Stimulated activated CD8-positive, alpha-beta memory T cell treated with anti-CD3 and anti-CD28 coated beads, Interleukin-12 subunit alpha, Interleukin-12 subunit beta, amount 100 ng/mL, for 4 hours (primary cell): ENCODE data around the gene RELA.
A peak's percentile ranks its signal among the peaks of the same experiment; 100 is the strongest.
"Not testable (repeated sequence)": the region's sequence is repeated elsewhere in the genome, so short reads cannot be mapped to it uniquely, and the experiment has no call there.

Experiments
- DNase-seq: peaks from one replicate; pipeline ENCODE4 v3.0.0-alpha.2; 2020; ENCODE audit warnings: low read depth

Gene RELA

DNA sequence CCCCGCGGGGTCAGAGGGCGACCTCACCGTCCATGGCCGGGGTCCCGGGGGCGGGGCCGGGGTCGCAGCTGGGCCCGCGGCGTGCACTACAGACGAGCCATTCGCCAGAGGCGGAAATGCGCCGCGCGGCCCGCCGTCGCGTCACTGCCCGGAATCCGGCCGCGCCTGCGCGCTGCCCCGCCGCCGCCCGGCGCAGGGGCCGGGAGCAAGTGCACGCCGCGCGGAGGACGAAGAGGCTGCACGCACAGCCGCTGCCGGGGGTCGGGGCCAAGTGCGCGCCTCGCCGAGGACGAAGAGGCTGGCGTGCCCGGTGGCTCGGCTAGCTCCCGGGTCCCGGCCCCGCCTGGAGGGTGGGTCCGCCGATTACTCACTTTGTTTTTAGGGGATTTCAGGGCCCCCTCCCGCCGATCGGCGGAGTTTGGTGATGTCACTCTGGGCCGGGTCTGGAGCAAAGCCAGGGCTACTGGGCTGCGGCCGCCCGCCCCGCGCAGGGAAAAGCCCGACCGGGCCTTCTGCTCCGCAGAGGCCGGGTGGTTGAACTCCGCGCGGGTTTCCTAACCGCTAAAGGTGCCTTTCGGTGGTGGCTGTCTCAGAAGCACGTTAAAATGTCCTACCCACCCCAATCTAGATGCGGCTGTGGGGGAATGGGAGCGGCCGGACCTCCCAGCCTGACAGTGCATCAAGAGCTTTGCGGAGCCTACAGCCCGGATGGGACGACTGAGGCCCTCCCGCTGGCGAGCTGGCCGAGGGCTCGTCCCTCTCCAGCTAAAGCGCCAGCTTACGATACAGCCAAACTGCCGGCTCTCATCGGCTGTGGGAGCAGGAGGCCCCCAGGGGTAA is at the start of gene RELA:
TSS of gene RELA (minus strand) at position 118 of the 840 bp plus-strand sequence. CDS start at position 34, 84 bp downstream.
- DNase-seq, result peak; percentile 86

DNA sequence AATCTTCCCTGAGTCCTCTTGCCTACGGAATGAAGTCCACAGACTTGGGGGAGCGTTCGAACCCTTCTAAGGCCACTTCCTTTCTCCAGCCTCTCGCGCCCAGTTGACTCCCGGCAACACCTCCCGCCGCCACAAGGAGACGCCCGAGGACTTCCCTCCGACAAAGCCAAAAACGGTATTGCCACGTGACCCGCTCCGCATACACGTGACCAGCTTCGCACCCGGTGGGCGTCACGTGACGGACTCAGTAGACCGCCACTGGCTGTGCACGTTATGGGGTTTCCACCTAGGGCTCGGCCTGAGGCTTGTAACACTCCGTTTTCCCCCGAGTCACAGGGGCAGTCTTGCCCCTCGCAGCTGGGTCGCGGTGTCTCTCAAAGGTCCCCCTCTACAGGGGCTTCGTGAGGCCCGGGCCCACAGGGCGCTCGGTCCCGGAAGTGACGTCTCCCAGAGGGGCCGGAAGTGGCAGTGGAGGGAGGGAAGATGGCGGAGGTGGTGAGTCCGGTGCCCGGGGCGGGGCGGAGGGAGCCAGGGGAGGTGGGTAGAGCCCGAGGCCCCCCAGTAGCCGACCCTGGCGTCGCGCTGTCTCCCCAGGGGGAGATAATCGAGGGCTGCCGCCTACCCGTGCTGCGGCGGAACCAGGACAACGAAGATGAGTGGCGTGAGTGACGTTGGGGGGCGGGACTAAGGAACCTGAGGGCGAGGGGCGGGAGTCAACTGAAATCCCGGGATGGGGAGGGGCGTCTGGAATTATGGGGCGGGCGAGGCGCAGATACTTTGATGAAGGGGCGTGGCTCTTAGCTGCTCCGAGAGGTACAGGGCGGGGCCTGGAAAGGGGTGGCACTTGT is 49.3 kb upstream of the RELA start, which contains the start of gene KAT5:
TSS of gene KAT5 (plus strand) at position 468 of the 848 bp plus-strand sequence. CDS start at position 484, 16 bp downstream.
- DNase-seq, result peak; percentile 96

DNA sequence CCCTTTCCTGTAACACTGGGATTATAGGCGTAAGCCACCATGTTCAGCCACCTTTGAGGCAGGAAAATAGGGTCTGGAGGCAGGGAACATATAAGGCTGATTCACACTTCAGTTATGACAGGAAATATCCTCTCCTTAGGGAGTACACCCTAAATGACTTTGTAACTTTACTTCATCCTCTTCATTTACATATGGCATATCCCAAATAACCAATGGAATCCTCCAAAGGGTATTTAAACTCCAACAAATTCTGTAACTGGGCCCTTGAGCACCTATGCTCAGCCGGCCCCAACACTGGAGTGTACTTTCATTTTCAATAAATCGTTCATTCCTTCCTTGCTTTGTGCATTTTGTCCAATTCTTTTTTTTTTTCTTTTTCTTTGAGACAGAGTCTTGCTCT is 47.7 kb upstream of the RELA start:
- DNase-seq, result no peak

DNA sequence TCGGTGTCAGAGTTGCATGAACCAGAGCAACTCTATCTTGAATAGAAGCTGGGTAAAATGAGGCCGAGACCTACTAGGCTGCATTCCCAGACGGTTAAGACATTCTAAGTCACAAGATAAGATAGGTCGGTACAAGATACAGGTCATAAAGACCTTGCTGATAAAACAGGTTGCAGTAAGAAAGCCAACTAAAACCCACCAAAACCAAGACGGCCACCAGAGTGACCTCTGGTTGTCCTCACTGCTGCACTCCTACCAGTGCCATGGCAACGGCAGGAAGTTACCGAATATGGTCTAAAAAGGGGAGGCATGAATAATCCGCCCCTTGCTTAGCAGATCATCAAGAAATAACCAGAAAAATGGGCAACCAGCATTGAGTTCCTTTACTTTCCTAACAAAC is 46.9 kb upstream of the RELA start:
- DNase-seq, result no peak

DNA sequence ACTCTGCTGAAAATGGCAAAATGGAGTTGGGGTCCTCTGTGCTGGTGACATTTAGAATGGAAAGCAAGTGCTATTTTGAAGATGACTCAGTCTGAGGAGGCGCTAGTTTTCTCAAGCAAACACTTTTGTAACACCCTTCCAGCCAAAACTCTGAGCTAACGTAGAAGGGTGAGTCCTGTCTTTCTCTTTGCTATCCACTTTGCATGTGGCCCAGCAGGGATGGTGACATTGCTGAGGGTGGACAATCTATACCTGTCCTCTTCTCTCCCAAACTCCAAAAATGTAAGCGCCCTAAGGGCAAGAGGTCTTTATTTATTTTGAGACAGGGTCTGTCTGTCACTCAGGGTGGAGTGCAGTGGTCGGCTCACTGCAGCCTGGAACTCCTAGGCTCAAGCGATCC is 45.7 kb upstream of the RELA start:
- DNase-seq, result no peak

DNA sequence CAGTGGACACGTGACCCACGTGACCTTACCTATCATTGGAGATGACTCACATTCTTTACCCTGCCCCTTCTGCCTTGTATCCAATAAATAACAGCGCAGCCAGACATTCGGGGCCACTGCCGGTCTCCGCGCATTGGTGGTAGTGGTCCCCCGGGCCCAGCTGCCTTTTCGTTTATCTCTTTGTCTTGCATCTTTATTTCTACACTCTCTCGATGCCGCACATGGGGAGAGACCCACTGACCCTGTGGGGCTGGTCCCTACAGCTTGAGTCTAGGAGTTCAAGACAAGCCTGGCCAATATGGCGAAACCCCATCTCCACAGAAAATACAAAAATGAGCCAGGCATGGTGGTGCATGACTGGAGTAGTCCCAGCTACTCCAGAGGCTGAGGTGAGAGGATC is 44.3 kb upstream of the RELA start:
- not testable (repeated sequence) for DNase-seq

DNA sequence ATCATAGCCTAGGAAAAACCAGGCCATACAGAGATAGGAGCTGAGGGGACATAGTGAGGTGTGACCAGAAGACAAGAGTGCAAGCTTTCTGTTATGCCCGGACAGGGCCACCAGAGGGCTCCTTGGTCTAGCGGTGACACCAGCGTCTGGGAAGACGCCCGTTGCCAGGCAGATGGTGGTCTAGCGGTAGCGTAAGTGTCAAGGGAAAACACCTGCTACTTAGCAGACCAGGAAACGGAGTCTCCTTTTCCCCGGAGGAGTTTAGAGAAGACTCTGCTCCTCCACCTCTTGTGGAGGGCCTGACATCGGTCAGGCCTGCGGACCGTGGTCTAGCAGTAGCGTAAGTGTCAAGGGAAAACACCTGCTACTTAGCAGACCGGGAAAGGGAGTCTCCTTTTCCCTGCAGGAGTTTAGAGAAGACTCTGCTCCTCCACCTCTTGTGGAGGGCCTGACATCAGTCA is 43.6 kb upstream of the RELA start:
- peak; percentile 55 for DNase-seq

DNA sequence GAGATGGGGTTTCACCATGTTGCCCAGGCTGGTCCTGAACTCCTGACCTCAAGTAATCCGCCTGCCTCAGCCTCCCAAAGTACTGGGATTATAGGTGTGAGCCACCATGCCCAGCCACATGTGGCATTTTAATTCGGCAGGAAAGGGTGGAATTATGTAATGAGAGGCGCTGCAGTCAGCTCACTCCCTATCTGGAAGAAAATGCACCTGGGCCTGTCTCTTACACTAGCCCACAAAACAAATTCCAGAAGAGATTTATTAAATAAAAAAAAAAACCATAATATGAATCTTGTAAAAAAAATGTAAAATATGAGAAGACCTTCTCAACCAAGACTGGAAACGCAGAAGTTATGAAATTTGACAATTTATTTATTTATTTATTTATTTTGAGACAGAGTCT is 41.1 kb upstream of the RELA start:
- DNase-seq, result no peak

DNA sequence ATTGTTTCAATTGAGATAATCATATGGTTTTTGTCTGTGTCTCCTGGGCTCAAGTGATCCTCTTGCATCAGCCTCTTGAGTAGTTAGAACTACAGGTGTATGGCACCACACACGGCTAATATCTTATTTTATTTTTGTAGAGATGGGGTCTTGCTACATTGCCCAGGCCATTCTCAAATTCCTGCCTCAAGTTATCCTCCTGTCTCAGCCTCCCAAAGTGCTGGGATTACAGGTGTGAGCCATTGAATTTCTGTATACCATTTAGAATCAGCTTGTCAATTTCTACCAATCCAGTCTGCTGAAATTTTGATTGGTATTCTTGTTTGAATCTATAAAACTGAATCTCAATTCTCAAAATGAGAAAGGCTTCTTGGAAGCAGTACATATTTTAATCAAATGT is 39.0 kb upstream of the RELA start:
- DNase-seq, result no peak

DNA sequence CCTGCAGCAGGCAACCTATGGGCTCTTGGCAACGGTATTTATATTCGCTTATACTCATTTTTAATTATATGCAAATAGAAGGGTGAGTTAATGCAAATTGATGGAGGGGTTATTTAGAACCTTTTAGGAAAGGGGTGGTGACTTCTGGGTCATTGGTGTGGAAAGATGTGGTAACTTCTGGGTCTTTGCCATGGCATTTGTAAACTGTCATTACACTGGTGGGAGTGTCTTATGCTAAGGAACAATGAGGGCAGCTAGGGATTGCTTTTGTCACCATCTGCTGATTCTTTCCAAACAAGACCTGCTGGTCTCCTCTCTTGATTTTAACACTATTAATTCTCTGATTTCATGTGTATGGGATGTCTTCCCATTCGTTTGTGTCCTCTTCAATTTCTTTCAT is 37.7 kb upstream of the RELA start:
- DNase-seq, result no peak

DNA sequence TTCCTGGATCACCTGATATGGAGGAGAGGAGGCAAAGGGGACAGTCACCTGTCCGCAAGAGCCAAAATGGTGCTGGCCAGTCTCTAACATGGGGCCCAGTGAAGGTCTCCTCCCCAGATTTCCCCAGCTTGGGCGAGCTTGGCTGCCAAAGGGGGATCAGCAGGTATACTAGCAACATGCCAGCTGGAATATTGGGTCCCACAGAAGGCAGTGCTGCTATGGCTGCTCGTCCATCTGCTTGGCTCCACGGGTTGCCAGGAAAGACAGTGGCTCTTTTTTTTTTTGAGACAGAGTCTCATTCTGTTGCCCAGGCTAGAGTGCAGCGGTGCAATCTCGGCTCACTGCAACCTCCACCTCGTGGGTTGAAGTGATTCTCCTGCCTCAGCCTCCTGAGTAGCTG is 36.6 kb upstream of the RELA start:
- no peak for DNase-seq

DNA sequence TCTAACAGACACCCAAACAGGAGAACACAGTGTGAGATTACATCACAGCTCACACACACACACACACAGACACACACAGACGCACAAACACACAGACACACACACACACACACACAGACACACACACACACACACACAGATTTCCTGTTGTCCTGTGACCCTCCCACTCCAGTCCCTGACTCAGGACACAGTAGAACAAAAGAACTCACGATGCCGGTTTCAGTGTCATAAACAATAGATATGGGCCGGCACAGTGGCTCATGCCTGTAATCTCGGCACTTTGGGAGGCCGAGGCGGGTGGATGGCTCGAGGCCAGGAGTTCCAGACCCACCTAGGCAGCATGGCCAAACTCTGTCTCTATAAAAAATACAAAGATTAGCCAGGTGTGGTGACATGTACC is 35.5 kb upstream of the RELA start:
- no peak for DNase-seq

DNA sequence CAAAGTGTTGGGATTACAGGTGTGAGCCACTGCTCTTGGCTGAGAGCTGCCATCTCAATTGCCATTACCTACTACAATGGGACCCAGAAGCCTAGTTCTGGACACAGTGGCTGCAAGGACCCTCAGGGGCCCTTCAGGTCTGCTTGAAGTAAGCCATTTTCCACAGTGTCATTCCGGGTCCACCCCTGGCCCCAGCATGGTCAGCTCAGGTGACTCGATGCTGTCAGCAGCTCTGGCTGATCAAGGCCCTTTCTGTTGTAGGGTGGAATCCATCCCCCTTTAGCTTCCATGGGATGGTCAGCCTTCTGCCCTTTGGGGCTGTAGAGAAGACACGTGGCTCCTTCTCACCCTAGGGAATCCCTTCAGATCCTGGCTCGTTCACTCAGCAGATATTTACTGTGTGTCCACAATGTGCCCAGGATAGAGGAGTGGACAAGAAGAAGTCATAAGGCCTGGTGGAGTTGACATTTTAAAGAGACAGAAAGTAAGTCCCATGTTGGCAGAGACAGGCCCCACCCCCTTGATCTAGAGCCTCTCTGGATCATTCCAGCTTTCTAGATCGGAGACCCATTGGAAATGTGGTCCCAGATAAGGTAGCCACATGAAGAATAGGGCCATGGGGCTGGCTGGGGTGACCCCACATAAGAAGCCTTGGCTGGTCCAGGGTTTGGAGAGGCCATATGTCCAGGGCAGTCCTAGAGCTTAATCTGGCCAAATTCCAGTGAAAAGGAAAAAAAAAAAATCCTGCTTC is 34.3 kb upstream of the RELA start:
- DNase-seq, result no peak

DNA sequence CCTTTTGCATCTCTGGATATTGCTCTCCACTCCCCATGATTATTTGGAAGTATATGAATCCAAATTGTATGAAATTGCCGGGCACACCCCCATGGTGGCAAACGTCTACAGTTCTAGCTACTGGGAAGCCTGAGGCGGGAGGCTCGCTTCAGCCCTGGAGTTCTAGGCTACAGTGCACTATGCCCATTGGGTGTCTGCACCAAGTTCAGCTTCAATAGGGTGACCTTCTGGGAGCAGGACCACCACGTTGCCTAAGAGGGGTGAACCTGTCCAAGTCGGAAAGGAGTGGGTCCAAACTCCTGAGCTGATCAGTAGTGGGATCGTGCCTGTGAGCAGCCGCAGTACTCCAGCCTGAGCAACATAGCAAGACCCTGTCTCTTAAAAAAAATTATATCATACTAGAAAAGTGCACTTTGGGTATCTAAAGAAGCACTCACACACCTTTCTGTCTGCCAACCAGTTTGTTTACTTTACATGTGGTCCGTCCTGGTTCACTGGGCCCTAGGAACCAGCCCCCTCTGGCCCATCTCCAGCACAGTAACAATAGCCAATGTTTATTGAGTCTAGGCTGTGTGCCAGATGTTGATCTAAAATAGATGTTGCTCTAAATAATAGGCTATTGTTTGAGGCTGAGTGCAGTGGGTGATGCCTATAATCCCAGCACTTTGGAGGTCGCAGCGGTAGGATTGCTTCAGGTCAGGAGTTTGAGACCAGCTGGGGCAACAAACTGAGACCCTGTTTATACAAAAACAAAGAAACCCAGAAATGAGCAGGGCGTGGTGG is 32.9 kb upstream of the RELA start:
- DNase-seq, result no peak

DNA sequence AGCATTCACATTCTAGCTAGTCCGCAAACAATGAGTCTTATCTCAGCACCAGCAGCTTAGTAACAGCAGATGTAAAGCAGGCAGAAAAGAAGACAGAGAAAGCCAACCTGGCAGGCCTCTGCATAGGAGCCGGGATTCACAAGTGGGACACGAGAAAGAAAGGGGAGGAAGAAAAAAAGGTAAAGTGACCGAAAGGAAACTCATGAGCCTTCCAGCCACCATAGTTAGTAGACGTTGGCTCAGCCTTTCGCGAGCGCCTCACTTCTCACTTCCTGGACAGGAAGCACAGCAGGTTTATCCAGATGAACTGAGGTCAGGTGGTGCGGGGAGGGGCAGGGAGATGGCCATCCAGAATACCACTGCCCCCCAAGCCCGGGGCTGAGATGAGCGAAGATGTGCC is 29.7 kb upstream of the RELA start:
- DNase-seq, result no peak

DNA sequence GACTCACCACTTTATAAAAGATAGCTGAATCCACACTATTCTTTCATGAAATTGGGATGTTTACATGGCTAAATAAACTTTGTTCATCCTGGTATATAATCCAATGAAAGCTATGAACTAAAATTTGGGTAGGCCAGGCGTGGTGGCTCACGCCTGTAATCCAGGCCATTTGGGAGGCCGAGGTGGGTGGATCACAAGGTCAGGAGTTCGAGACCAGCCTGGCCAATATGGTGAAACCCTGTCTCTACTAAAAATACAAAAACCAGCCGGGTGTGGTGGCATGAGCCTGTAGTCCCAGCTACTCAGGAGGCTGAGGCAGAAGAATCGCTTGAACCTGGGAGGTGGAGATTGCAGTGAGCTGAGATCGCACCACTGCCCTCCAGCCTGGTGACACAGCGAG is 29.1 kb upstream of the RELA start:
- not testable (repeated sequence) for DNase-seq

DNA sequence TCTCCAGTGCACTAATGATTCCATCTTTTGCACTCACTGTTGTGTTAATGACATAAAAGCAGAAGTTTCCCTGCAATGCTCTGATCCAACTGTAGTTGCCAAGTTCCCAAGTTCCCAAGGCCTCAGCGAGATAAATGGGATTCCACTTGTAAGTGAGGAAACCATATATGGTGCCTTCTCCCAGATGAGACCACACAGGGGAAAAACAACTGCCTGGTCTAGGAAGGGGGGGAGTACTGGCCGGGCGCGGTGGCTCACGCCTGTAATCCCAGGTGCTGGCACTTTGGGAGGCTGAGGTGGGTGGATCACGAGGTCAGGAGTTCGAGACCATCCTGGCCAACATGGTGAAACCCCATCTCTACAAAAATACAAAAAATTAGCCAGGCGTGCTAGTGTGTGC is 23.3 kb upstream of the RELA start:
- DNase-seq, result no peak

DNA sequence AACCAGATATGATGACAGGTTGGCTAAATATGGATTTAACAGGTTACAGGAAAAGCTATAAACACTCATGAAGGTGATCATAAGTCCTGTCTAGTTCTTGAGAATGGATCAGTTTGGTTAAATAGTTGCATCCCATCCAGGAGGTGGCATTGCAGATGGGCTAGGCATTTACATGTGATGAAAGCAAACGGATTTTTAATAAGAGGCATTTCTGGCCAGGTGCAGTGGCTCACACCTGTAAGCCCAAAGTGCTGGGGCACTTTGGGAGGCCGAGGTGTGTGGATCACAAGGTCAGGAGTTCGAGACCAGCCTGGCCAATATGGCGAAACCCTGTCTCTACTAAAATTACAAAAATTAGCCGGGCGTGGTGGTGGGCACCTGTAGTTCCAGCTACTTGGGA is 20.8 kb upstream of the RELA start:
- not testable (repeated sequence) for DNase-seq

DNA sequence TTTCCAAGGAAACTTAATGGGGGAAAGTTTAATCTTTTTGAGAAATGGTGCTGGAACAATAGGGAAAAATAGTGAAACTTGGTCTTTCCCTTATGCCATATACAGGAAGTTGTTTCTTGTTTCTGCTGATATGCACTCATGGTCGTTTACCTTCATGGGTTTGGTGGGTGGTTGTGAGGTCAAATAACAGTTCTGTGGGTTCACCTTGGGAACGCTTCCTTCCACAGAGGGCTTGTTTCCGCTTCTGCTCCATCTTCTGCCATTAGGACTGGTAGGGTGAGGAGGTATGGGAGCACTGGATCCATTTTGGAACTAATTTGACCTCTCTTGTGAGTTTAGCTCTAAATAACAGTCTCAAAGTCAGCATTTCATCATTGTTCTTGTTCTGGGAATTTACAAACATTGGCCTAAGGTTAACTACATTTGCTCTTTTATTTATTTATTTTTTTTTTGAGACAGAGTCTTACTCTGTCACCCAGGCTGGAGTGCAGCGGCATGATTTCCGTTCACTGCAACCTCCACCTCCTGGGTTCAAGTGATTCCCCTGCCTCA is 17.6 kb upstream of the RELA start:
- DNase-seq, result no peak

DNA sequence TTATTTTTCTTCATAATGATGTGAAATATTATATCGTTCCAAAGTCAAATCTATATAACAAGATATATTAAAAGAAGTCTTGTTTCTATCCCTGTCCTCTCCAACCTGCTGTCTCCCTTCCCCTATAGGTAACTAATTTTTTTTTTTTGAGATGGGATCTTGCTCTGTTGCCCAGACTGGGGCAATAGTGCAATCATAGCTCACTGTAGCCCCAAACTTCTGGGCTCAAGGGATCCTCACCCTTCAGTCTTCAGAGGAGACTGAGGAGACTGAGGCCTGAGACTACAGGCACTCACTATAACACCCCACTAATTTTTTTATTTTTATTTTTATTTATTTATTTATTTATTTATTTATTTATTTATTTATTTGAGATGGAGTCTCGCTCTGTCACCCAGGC is 10.3 kb upstream of the RELA start:
- DNase-seq, result no peak

DNA sequence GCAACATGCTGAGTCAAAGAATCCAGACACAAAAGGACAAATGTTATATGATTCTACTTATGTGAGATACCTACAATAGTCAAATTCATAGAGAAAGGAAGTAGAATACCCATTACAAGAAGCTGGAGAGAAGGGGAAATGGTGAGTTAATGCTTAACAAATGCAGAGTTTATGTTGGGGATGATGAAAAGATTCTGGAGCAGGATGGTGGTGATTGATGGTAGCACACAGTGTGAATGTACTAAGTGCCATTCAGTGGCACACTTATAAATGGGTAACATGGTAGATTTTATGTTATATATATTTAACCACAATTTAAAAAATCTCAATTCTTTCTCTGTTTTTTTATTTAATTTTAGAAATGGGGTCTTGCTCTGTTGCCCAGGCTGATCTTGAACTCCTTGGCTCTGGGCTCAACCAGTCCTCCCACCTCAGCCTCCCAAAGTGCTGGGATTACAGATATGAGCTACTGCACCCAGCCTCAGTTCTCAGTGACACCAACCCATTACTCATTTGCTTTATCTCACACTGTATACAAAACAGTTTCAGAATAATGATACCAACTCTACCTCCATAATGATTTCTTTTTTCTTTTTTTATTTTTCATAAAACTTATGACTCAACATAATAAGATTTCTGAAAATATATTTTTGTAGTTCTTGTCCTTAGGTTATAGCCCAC is 9.6 kb upstream of the RELA start:
- DNase-seq, result no peak
